Fibroblast of villous mesenchyme (primary cell): Measurements from ENCODE around the gene DNAJC5G. TPM values are rescaled to one million over a fixed set of nuclear protein-coding genes. Genes with fewer than 3 reads are reported as not detected.

Source experiments
- DNase-seq: peaks from one replicate; pipeline ENCODE4 v3.0.0-alpha.2; 2010; ENCODE audit warnings: low read depth
- H3K4me3 ChIP-seq: 2 replicates; pipeline ENCODE4 v1.5.1; 2011; ENCODE audit warnings: low read depth, mild to moderate bottlenecking, low read length
- total RNA-seq: library from RNA; depleted of rRNA; stranded (reverse); fragments of >200 nt; gene quantifications from 2 replicates; pipeline ENCODE4 v1.2.3, GENCODE V29; 2012
- TF ChIP-seq, protein P1 (sequence below): IDR thresholded peaks from 2 replicates; pipeline ENCODE4 v1.5.1; 2012; ENCODE audit warnings: low read depth, mild to moderate bottlenecking, low read length; ENCODE audit not compliant: insufficient read depth

DNAJC5G gene
- total RNA-seq, 1 donor = not detected

DNA sequence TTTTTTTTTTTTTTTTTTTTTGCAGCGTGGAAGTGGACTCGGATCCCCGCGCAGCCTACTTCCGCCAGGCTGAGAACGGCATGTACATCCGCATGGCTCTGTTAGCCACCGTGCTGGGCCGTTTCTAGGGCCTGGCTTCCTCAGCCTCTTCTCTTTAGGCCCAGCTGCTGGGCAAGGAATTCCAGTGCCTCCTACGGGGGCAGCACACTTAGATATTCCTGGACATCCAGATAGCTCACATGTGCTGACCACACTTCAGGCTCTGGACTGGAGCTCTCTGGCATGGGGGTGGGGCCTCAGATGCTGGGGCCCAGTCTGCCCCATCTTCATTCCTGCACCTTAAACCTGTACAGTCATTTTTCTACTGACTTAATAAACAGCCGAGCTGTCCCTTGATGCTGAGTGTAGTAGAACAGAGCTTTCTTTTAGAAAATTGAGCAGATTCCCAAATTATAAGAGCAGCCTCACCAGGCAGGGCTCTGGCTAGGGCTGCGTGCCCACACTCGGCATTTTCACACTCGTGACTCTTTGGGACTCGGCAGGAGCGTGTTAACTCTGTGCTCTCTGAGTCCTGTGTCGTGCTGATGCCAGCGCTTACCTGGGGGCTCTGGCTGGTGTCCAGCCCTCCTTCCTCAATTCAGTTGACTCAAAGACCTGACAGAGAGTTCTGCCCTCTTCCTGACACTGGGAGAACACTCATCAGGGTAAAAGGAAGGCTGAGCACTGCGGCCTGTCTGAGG, 31.7 kb upstream of the DNAJC5G start:
- TF ChIP-seq, protein P1, sequence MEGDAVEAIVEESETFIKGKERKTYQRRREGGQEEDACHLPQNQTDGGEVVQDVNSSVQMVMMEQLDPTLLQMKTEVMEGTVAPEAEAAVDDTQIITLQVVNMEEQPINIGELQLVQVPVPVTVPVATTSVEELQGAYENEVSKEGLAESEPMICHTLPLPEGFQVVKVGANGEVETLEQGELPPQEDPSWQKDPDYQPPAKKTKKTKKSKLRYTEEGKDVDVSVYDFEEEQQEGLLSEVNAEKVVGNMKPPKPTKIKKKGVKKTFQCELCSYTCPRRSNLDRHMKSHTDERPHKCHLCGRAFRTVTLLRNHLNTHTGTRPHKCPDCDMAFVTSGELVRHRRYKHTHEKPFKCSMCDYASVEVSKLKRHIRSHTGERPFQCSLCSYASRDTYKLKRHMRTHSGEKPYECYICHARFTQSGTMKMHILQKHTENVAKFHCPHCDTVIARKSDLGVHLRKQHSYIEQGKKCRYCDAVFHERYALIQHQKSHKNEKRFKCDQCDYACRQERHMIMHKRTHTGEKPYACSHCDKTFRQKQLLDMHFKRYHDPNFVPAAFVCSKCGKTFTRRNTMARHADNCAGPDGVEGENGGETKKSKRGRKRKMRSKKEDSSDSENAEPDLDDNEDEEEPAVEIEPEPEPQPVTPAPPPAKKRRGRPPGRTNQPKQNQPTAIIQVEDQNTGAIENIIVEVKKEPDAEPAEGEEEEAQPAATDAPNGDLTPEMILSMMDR = no peak
- no peak for DNase-seq
- H3K4me3 ChIP-seq = no peak overlapping the region

DNA sequence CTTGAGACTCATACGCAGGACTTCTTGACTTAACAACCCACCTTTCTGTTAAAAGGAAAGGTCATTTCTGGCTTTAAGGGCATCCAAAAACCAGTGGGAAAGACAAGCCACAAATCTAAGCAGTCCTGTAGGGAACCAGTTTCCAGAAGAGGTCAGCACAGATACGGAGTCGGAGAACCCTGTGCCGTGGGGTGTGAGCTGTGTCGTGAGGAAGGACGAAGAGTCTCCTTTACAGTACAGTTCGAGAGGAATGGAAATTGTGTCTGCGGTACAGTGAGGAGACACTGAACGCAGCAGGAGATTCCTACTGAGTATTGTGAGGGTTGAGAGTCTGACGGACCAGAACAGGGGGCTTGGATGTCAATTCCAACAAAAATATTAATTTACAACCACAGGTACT, 30.1 kb upstream of the DNAJC5G start:
- TF ChIP-seq, protein P1 = no peak

DNA sequence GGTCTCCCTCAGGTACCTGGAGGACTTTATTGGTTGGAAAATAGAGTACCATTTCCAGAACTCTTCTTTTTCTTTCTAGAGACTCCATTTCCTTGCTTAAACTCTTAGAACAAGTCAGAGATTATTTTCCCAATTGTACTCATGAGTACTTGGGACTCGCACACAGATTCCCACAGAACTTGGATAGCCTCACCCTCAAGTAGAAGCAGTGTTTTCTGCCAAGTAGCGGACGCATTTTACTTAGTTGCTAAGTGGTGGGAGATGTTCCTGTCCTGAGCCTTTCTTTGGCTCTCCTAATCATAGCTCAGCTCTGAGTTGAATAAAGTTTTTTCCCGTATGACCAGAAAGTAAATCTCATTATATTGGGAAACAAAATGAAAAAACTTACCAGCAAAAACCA, 29.6 kb upstream of the DNAJC5G start:
- TF ChIP-seq, protein P1 = no peak
- DNase-seq = no peak
- no peak overlapping the region for H3K4me3 ChIP-seq

More for the DNA sequence above, 30.1 kb upstream of the DNAJC5G start:
- H3K4me3 ChIP-seq = no peak overlapping the region
- no peak for DNase-seq

DNA sequence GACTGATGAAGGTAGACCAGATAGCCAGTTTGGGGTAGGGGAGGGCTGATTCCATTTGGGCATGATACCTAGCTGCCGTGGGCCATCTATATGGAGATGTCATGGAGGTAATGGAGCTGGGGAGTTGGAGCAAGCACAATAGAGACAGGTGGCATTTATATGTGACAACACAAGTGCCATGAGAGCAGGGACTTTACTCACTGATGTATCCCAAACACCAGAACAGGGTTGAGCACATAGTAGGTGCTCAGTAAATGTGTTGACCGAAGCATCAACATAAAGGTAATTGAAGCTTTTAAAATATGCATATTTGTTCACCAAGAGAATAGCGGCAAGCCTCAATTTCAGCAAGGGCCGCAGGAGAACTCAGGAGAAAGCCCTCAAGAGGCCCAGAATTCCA, 27.3 kb upstream of the DNAJC5G start:
- TF ChIP-seq, protein P1 = no peak
- H3K4me3 ChIP-seq = no peak overlapping the region
- no peak for DNase-seq

DNA sequence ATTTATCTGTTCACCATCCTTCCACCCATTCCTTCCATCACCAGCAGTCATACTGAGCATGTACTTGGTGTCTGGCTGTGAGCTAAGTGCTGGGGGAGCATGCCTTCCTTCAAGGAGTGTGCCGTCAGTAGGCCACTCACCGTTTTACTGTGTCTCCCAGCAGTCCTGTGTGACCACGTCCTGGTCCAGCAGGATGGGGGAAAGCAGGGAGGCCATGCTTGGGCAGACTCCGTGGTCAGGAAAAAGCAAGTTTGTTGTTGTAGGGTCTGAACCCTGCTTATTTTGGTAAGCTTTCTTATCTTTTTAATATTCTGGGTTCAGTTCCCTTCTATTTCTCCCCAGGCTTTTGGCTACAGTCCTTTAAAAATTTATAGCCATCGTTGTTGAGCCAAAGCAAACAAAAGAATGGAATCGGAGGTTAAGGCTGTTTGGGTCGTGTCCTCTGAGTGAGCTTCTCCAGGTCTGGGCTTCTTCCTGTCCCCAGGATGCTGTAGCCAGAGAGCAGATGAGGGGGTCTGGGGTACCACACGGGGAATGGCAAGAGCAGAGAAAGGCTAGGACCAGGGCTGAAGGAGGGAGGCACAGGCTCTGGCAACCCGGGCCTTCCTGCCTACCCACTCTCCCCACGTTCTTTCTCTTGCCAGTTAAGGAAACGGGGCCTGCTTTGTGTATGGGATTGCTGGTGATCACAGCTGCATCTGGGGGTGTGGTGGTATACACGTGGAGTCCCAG, 25.9 kb upstream of the DNAJC5G start:
- TF ChIP-seq, protein P1 = no peak
- no peak for DNase-seq
- H3K4me3 ChIP-seq = no peak overlapping the region

DNA sequence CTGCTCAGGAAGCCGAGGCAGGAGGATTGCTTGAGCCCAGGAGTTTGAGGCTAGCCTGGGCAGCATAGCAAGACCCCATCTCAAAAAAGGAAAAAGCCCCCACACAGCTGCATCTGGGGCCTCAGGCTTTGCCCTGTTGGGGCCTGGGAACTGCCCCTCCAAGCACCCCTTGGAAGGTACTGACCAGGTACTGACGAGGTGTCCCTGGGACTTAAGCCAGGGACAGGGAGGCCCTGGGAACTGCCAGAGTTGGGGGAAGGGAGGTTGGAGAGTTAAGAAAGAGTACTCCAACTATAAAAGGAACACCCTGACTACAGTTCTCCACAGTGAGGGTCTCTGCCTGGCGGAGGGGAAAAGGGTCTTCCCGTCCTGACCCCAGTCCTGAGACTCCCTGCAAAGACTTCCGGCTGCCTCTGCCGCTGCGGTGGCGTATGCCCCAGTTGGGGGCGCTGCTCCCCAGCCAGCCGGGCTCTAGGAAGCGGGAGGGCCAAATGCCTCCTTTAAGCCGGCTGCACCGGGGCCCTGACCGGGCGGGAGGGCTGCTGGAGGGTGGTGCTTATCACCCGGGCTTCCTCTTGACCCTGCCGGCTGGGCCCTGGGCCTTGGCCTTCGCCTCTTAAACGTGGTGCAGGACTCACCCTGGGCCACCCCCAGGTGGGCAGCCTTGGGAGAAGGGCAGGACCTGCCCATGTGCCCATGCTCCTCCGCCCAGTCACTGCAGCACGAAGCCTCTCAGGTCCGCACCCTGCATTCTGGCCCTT, 25.2 kb upstream of the DNAJC5G start:
- H3K4me3 ChIP-seq = no peak overlapping the region
- TF ChIP-seq, protein P1 = peak; percentile 81
- DNase-seq = peak; percentile 57
